DMS153 treated with DMSO at 0.1 percent for 48 hours (cell line): ENCODE results near the gene PSAPL1.

Source experiments
- DNase-seq: peaks from one replicate; lab custom pipeline; 2025; ENCODE audit not compliant: unreplicated experiment; lab: John Stamatoyannopoulos, UW

Gene PSAPL1

GRCh38 chr4:7384003-7384928 lies 50.5 kb downstream of the PSAPL1 start:
- no peak for DNase-seq

- no peak for DNase-seq
Observed at GRCh38 chr4:7383266-7383665, 51.5 kb downstream of the PSAPL1 start.

GRCh38 chr4:7382634-7383014 lies 52.1 kb downstream of the PSAPL1 start:
- DNase-seq: no peak

- no peak for DNase-seq
Observed at GRCh38 chr4:7381890-7382633, 52.7 kb downstream of the PSAPL1 start.

GRCh38 chr4:7381221-7381889 lies 53.4 kb downstream of the PSAPL1 start:
- DNase-seq: no peak
